GM12872 (cell line): ENCODE measurements around the gene CALB2.

Experiments
- CTCF ChIP-seq: IDR thresholded peaks from 3 replicates; pipeline ENCODE4 v1.5.1; 2011; ENCODE audit warnings: low read depth, mild to moderate bottlenecking, low read length, moderate library complexity; ENCODE audit not compliant: insufficient read depth

Gene CALB2

GRCh38 chr16:71399801-71400563 lies 41.5 kb downstream of the CALB2 start:
- no peak for TF ChIP-seq CTCF

GRCh38 chr16:71402007-71402406 lies 43.5 kb downstream of the CALB2 start:
- TF ChIP-seq CTCF = no peak

- no peak for TF ChIP-seq CTCF
Measured at GRCh38 chr16:71402674-71403073, 44.2 kb downstream of the CALB2 start.

DNA sequence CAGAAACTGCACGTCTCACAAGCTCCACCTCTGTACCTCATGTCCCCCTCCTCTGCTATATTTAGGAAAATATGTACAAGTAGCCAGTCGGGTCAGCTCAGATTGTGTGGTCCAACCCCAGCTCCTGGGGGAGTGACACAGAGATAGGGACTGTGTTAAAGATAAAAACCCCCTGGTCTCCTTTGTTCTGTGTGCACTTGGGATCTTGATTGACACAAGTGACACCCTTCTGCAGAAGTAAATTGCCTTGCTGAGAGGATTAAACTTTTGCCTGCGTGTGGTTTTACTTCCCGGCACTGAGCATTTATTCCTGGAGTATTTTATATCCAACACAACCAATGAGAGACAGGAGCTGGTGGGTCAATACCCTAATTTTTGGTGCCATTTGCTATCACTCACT lies 45.8 kb downstream of the CALB2 start:
- no peak for TF ChIP-seq CTCF

DNA sequence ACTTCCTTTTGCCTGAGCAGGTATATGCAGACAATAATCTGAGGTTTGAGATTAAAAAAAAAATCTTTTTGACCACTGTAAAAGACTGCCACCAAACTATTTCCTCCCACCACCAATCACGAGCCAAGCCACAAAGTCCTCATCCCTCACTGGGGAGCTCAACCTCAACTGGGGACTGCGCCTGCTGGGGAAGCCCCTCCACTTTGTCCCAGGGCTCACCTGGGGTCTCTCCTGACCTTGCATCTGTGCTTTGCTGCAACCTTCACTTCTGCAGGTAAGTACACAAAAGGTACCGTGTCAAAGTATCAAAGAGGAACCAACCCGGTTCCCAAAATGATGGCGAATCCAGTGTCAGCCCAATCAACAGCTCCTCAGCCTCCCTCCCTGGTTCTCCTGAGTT lies 47.8 kb downstream of the CALB2 start:
- no peak for TF ChIP-seq CTCF

- TF ChIP-seq CTCF = no peak
Measured at GRCh38 chr16:71406724-71407123, 48.2 kb downstream of the CALB2 start.

- TF ChIP-seq CTCF = no peak
Measured at GRCh38 chr16:71407731-71408130, 49.2 kb downstream of the CALB2 start.

DNA sequence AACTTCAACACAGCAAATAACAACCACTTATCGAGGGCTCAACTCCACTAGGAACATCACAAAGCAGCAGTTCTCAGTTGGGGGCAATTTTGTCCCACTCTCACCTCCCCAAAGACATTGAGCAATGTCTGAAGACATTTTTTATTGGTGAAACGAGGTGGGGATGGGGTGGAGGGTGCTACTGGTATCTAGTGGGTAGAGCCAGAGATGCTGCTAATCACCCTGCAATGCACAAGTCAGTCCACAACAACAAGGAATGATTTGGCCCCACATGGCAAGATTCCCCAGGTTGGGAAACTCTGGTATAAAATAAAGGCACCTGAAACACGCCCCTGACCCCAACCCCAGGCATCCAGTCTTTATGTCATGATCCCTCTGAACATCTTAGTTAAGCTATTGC lies 50.0 kb downstream of the CALB2 start:
- no peak for TF ChIP-seq CTCF
